Spleen (tissue), 11 donors: ENCODE results near the gene GLUD1. TPM values are rescaled to one million over a fixed set of nuclear protein-coding genes. Genes with fewer than 3 reads are reported as not detected.
A peak's percentile ranks its signal among the peaks of the same experiment; 100 is the strongest.
"Not testable (repeated sequence)": the region's sequence is repeated elsewhere in the genome, so short reads cannot be mapped to it uniquely, and the experiment has no call there.

Source experiments
- DNase-seq: peaks from one replicate; pipeline ENCODE4 v3.0.0-alpha.2; 2020
- H3K27ac ChIP-seq, 8 donors: fragments of 200-600 bp; sonication (generic) in 7 of 8; 1 replicate in 4 of 8; 2 replicates in 4 of 8; pipeline versions ENCODE4 v1.5.0 to v1.8.0; 2016 to 2021; ENCODE audit warnings: inconsistent platforms in 4 of 8, mild to moderate bottlenecking in 4 of 8, moderate library complexity in 1 of 8
- H3K27me3 ChIP-seq, 7 donors: fragments of 200-600 bp; sonication (generic) in 6 of 7; replicated peaks in 1 of 7; 1 replicate in 4 of 7; 2 replicates in 3 of 7; pipeline versions ENCODE4 v1.5.0 to v1.8.0; 2016 to 2021; ENCODE audit warnings: inconsistent platforms in 3 of 7, mild to moderate bottlenecking in 1 of 7
- H3K36me3 ChIP-seq, 6 donors: fragments of 200-600 bp; sonication (generic) in 5 of 6; 1 replicate in 4 of 6; 2 replicates in 2 of 6; pipeline versions ENCODE4 v1.5.0 to v1.8.0; 2016 to 2021; ENCODE audit warnings: inconsistent platforms in 2 of 6
- H3K4me1 ChIP-seq, 6 donors: fragments of 200-600 bp; sonication (generic) in 5 of 6; 1 replicate in 3 of 6; 2 replicates in 3 of 6; pipeline versions ENCODE4 v1.5.0 to v1.8.0; 2016 to 2021; ENCODE audit warnings: inconsistent platforms in 3 of 6
- H3K4me3 ChIP-seq, 8 donors: fragments of 200-600 bp; sonication (generic) in 7 of 8; 1 replicate in 4 of 8; 2 replicates in 4 of 8; pipeline versions ENCODE4 v1.5.0 to v1.8.0; 2016 to 2021; ENCODE audit warnings: inconsistent platforms in 4 of 8, mild to moderate bottlenecking in 4 of 8, moderate library complexity in 2 of 8
- H3K9me3 ChIP-seq, 8 donors: fragments of 200-600 bp; sonication (generic) in 7 of 8; 1 replicate in 4 of 8; 2 replicates in 4 of 8; pipeline versions ENCODE4 v1.5.0 to v1.8.0; 2016 to 2021; ENCODE audit warnings: inconsistent platforms in 4 of 8
- CTCF ChIP-seq, 11 experiments: fragments of 200-600 bp in 7 of 11; fragments of 450-650 bp in 4 of 11; sonication (generic) in 4 of 11; IDR thresholded peaks in 8 of 11; conservative IDR thresholded peaks in 3 of 11; 1 replicate in 7 of 11; 2 replicates in 4 of 11; pipeline versions ENCODE4 v1.4.0 to v1.8.0; 2016 to 2021; ENCODE audit warnings: antibody characterized with exemption in 11 of 11, inconsistent platforms in 4 of 11, mild to moderate bottlenecking in 1 of 11
- POLR2A ChIP-seq, 3 donors: fragments of 450-650 bp; IDR thresholded peaks; one replicate each; pipeline ENCODE4 v1.5.1; 2017; ENCODE audit warnings: antibody characterized with exemption in 3 of 3, mild to moderate bottlenecking in 1 of 3
- POLR2AphosphoS5 ChIP-seq, 3 donors: sonication (generic); formaldehyde crosslinking; IDR thresholded peaks; one replicate each; pipeline ENCODE4 v1.5.1; 2017; ENCODE audit warnings: antibody characterized with exemption in 3 of 3
- WGBS, 5 donors: extraction: QIAGEN DNeasy Blood & Tissue Kit in 3 of 5; methylation state at CpG; one replicate each; pipeline versions ENCODE4 v1.1.5 to v1.1.7; 2013 to 2018; 5-methylcytosine and 5-hydroxymethylcytosine counted together
- intact Hi-C: fragments of 100-400 bp; cut with DNase I; formaldehyde crosslinking; loops from one replicate; pipeline ENCODE4 v1.15.0; 2023; ENCODE audit warnings: low total_unique reads
- polyA plus RNA-seq, 3 donors: library from polyadenylated mRNA; stranded (reverse); fragments of 200-250 nt; gene quantifications; one replicate each; pipeline ENCODE4 v1.2.1, GENCODE V29; 2013
- total RNA-seq, 7 donors: library from RNA; depleted of rRNA in 3 of 7; stranded (reverse); fragments of >200 nt in 3 of 7; fragmentation: NEBNext Ultra II Directional in 4 of 7; extraction: Animal tissue kit (Norgen Biotek cat#: 25700) in 4 of 7; gene quantifications; one replicate each; pipeline versions ENCODE4 v1.1.0 to v1.2.1, GENCODE V29; 2016 to 2021
- donor health status: healthy with polysubstance abuse.
- donor health status: DM: no; HTN: no; CAD: no; lungs with moderate emphysema.
- donor health status: DM: no; HTN: no; CAD: no.
- donor health status: Bipolar disorder and iron deficiency.
- donor health status: healthy.
- donor health status: DM: no; HTN: no; CAD: no.
- donor health status: DM: yes; HTN: yes; CAD: no.

Gene GLUD1
- total and polyA plus RNA-seq, 10 donors, result 41.2 to 130 (median 94.5) TPM

- Histone ChIP-seq H3K4me3 (no peak overlapping the region), H3K4me1 (peaks cover 0 to 6% (median 0%) of the 10 kb centered on the region in 6 donors), H3K9me3 (no peaks in the 10 kb centered on the region), H3K36me3 (peaks cover 2 to 100% (median 96%) of the 10 kb centered on the region in 6 donors), H3K27me3 (no peaks in the 10 kb centered on the region), H3K27ac (no peak overlapping the region)
- no peak for DNase-seq
- intact Hi-C loops, result no loop called here
- 94 to 97% (median 97%) methylated on average over 7 of the region's 7 CpGs for WGBS, 5 donors
- TF ChIP-seq POLR2AphosphoS5 (IDR thresholded peaks at IDR 0.05) (no peak), CTCF (IDR thresholded peaks at IDR 0.05 in 8 of 11, conservative IDR thresholded peaks at IDR 0.05 in 3 of 11) (no peak)
Measured at GRCh38 chr10:87053577-87054181, 41.0 kb downstream of the GLUD1 start.

GRCh38 chr10:87053111-87053510 lies 41.5 kb downstream of the GLUD1 start:
- DNase-seq, result no peak
- 83 to 98% (median 94%) methylated on average over 3 of the region's 3 CpGs for WGBS, 5 donors
- H3K4me3 ChIP-seq, result no peak overlapping the region
- no peaks in the 10 kb centered on the region for H3K27me3 ChIP-seq
- H3K4me1 ChIP-seq, result peaks cover 0 to 6% (median 0%) of the 10 kb centered on the region in 6 donors
- H3K9me3 ChIP-seq, result no peaks in the 10 kb centered on the region
- H3K27ac ChIP-seq, result no peak overlapping the region
- TF ChIP-seq POLR2A (IDR thresholded peaks at IDR 0.05), result no peak
- TF ChIP-seq POLR2AphosphoS5 (IDR thresholded peaks at IDR 0.05), result no peak
- TF ChIP-seq CTCF (IDR thresholded peaks at IDR 0.05 in 8 of 11, conservative IDR thresholded peaks at IDR 0.05 in 3 of 11), result no peak
- peaks cover 2 to 100% (median 96%) of the 10 kb centered on the region in 6 donors for H3K36me3 ChIP-seq
- intact Hi-C loops, result no loop called here

- 78 to 99% (median 98%) methylated on average over 6 of the region's 6 CpGs for WGBS, 5 donors
- no peak overlapping the region for H3K4me3 ChIP-seq
- peaks cover 0 to 69% (median 43%) of the 10 kb centered on the region in 6 donors for H3K36me3 ChIP-seq
- DNase-seq, result no peak
- intact Hi-C loops, result no loop called here
- H3K27me3 ChIP-seq, result no peaks in the 10 kb centered on the region
- no peaks in the 10 kb centered on the region for H3K9me3 ChIP-seq
- TF ChIP-seq CTCF (IDR thresholded peaks at IDR 0.05 in 8 of 11, conservative IDR thresholded peaks at IDR 0.05 in 3 of 11), result no peak
- TF ChIP-seq POLR2AphosphoS5 (IDR thresholded peaks at IDR 0.05), result no peak
- TF ChIP-seq POLR2A (IDR thresholded peaks at IDR 0.05), result no peak
- H3K27ac ChIP-seq, result no peak overlapping the region
- no peaks in the 10 kb centered on the region for H3K4me1 ChIP-seq
Measured at GRCh38 chr10:87045434-87045938, 49.2 kb downstream of the GLUD1 start.

GRCh38 chr10:87043579-87043978 lies 51.1 kb downstream of the GLUD1 start:
- peak in 1 of 3 donors; percentile 20 for TF ChIP-seq POLR2AphosphoS5 (IDR thresholded peaks at IDR 0.05)
- peaks cover 0 to 50% (median 26%) of the 10 kb centered on the region in 6 donors for H3K36me3 ChIP-seq
- intact Hi-C loops, H3K4me3 ChIP-seq, H3K27me3 ChIP-seq, H3K4me1 ChIP-seq, H3K27ac ChIP-seq, DNase-seq: not testable (repeated sequence)
- WGBS, 5 donors, result 90 to 98% (median 93%) methylated on average over 7 of the region's 7 CpGs
- peaks cover 0 to 10% (median 0%) of the 10 kb centered on the region in 8 donors for H3K9me3 ChIP-seq
